Large intestine (tissue), 12 donors: ENCODE results near the gene HDGF. TPM values are rescaled to one million over a fixed set of nuclear protein-coding genes. Genes with fewer than 3 reads are reported as not detected.

Experiments used
- DNase-seq, 2 donors: peaks; one replicate each; pipeline versions ENCODE4 v3.0.0 to v3.0.0-alpha.2; 2013
- H3K27ac ChIP-seq: one replicate; pipeline ENCODE4 v1.5.1; 2013; ENCODE audit warnings: low read length
- H3K27me3 ChIP-seq: 2 replicates; pipeline ENCODE4 v1.6.1; 2013; ENCODE audit warnings: low read length; ENCODE audit not compliant: control insufficient read depth, insufficient read depth
- H3K36me3 ChIP-seq: 2 replicates; pipeline ENCODE4 v1.6.1; 2013; ENCODE audit warnings: low read length; ENCODE audit not compliant: control insufficient read depth, insufficient read depth
- H3K4me1 ChIP-seq: one replicate; pipeline ENCODE4 v1.6.1; 2013; ENCODE audit warnings: low read length; ENCODE audit not compliant: control insufficient read depth, insufficient read depth
- H3K4me3 ChIP-seq: one replicate; pipeline ENCODE4 v1.5.1; 2013; ENCODE audit warnings: low read length
- H3K9me3 ChIP-seq: one replicate; pipeline ENCODE4 v1.6.1; 2013; ENCODE audit warnings: mild to moderate bottlenecking, low read depth, low read length, moderate library complexity; ENCODE audit not compliant: control insufficient read depth
- WGBS: methylation state at CpG from one replicate; pipeline ENCODE4 v1.1.5; 2013; ENCODE audit warnings: low lambda C conversion rate; ENCODE audit not compliant: insufficient coverage; 5-methylcytosine and 5-hydroxymethylcytosine counted together
- long read RNA-seq, 11 donors: transcript quantifications; one replicate each; lab custom pipeline, GENCODE V29; 2026
- polyA plus RNA-seq: library from polyadenylated mRNA; unstranded; fragments of 120-200 nt; gene quantifications from one replicate; pipeline ENCODE4 v1.2.1, GENCODE V29; 2013

The HDGF gene
- 244 TPM for polyA plus RNA-seq
- long read RNA-seq, donor 1, transcript HDGF-201 (6 exons, 2,380 nt): major isoform, 34 of 35 reads
- long read RNA-seq, donor 1, partial matches to known transcripts: 0 of 35 reads
- long read RNA-seq, donor 1, other reads (novel, unspliced or antisense): 0 of 35 reads
- long read RNA-seq, donor 2, transcript HDGF-201 (6 exons, 2,380 nt): major isoform, 49 of 83 reads
- long read RNA-seq, donor 2, partial matches to known transcripts: 28 of 83 reads
- long read RNA-seq, donor 2, other reads (novel, unspliced or antisense): 0 of 83 reads
- long read RNA-seq, donor 3: 0 reads
- long read RNA-seq, donor 4, partial matches to known transcripts: 0 of 1 reads
- long read RNA-seq, donor 4, other reads (novel, unspliced or antisense): 0 of 1 reads
- long read RNA-seq, donor 5, transcript HDGF-201 (6 exons, 2,380 nt): major isoform, 31 of 40 reads
- long read RNA-seq, donor 5, partial matches to known transcripts: 6 of 40 reads
- long read RNA-seq, donor 5, other reads (novel, unspliced or antisense): 0 of 40 reads
- long read RNA-seq, donor 6, transcript HDGF-201 (6 exons, 2,380 nt): major isoform, 25 of 65 reads
- long read RNA-seq, donor 6, partial matches to known transcripts: 37 of 65 reads
- long read RNA-seq, donor 6, other reads (novel, unspliced or antisense): 0 of 65 reads
- long read RNA-seq, donor 7, transcript HDGF-201 (6 exons, 2,380 nt): major isoform, 8 of 9 reads
- long read RNA-seq, donor 7, partial matches to known transcripts: 0 of 9 reads
- long read RNA-seq, donor 7, other reads (novel, unspliced or antisense): 0 of 9 reads
- long read RNA-seq, donor 8, transcript HDGF-201 (6 exons, 2,380 nt): major isoform, 26 of 58 reads
- long read RNA-seq, donor 8, partial matches to known transcripts: 31 of 58 reads
- long read RNA-seq, donor 8, other reads (novel, unspliced or antisense): 0 of 58 reads
- long read RNA-seq, donor 9, transcript HDGF-201 (6 exons, 2,380 nt): major isoform, 27 of 62 reads
- long read RNA-seq, donor 9, partial matches to known transcripts: 31 of 62 reads
- long read RNA-seq, donor 9, other reads (novel, unspliced or antisense): 0 of 62 reads
- long read RNA-seq, donor 10, transcript HDGF-201 (6 exons, 2,380 nt): major isoform, 24 of 64 reads
- long read RNA-seq, donor 10, partial matches to known transcripts: 36 of 64 reads
- long read RNA-seq, donor 10, other reads (novel, unspliced or antisense): 0 of 64 reads
- long read RNA-seq, donor 11, transcript HDGF-201 (6 exons, 2,380 nt): major isoform, 13 of 13 reads
- long read RNA-seq, donor 11, partial matches to known transcripts: 0 of 13 reads
- long read RNA-seq, donor 11, other reads (novel, unspliced or antisense): 0 of 13 reads

DNA sequence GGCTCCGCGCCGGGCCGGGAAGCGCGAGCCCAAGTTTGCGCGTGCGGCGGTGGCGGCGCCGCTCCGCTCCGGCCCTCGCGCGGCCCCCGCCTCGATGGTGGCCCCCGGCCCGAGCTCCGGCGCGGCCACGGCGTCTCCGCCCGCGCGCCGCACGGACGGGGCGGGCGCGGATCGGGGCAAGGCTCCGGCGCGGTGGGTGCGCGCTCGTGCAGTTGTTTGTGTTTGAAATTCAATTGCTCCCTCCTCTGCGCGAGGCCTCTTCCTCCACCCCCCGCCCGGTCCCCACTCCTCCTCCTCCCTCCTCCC, at the start of gene HDGF:
TSS of gene HDGF (minus strand) at position 225 of the 306 bp plus-strand sequence. CDS start 246 bp downstream, outside the sequence.
- Histone ChIP-seq H3K4me3 (peak within 1 kb of the TSS; percentile 89), H3K4me1 (peaks cover 41% of the 10 kb centered on the region), H3K9me3 (no peaks in the 10 kb centered on the region), H3K27me3 (no peaks in the 10 kb centered on the region), H3K36me3 (peaks cover 2% of the 10 kb centered on the region), H3K27ac (peak within 1 kb of the TSS; percentile 97)
- WGBS: no CpG with 5 or more reads among the region's 48 CpGs
- no peak for DNase-seq

DNA sequence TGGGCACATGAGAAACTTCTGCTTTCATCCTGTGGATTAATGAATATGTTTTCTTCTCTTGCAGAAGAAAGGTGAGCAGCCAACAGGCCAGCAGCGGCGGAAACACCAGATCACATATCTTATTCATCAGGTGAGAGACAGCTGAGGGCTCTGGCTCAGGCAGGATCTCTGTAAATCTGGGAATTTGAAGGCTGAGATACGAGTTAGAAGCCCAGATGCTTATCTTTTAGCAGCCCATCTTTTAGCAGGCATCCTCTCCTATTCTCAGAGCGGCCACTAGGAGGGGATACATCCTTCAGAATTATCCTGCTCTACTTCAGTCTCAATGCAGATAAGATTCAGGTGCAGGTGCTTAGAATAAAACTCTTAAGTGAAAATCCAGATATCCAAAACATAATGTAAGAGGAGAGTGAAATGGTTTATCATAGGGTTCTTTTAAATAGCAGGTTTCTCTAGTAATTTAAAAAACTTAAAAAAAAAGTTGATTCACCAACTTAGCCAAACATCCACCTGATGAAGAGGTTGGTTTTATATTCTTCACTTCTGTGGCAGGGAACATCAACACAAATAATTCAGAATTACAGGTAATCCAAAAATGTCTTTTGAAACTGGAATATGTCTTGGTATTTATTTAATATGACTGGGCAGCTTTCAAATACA, 45.9 kb upstream of the HDGF start:
- H3K9me3 ChIP-seq: no peaks in the 10 kb centered on the region
- H3K4me1 ChIP-seq: peaks cover 2% of the 10 kb centered on the region
- WGBS: no CpG with 5 or more reads among the region's 4 CpGs
- H3K36me3 ChIP-seq: peaks cover 89% of the 10 kb centered on the region
- peak; percentile 27 to 41 for DNase-seq
- H3K27ac ChIP-seq: no peak overlapping the region
- no peak overlapping the region for H3K4me3 ChIP-seq
- no peaks in the 10 kb centered on the region for H3K27me3 ChIP-seq

DNA sequence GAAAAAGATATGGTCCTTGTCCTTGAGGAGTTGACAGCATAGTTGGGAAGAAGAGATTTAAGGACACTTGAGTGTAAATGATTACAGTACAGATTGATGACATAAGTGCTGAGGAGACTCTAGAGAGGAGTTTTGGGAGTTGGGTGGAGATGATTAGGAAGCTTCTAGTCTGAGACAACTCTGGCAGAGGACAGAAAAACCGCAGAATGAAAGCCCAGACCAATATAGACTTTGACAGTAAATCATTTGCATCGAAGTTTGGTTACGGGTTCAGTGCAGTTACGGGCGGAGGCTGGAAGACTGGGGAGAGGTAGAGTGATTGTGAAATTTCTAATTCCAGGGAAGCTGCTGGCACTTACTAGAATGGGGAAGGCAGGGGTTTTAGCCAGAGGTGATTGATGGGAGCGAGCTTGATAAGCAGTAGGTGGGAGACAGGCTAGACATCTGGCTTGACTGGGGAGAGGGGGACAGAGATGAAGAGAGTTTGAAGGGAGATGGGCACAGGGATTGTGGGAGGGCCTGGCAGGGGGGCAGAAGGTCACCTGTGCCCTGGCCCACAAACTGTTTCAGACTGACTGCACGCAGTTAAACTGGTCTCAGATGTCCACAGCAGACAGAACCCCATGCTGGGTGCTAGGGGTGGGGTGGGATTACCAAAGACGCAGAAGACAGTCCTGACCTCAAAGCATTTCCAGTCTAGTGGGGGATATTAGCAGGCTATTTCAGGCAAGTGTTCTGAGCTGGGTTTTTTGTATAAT, 45.0 kb upstream of the HDGF start:
- no peak for DNase-seq
- no CpG with 5 or more reads among the region's 8 CpGs for WGBS
- no peak overlapping the region for H3K4me3 ChIP-seq
- peaks cover 89% of the 10 kb centered on the region for H3K36me3 ChIP-seq
- no peaks in the 10 kb centered on the region for H3K27me3 ChIP-seq
- H3K9me3 ChIP-seq: no peaks in the 10 kb centered on the region
- H3K4me1 ChIP-seq: no peaks in the 10 kb centered on the region
- H3K27ac ChIP-seq: no peak overlapping the region

DNA sequence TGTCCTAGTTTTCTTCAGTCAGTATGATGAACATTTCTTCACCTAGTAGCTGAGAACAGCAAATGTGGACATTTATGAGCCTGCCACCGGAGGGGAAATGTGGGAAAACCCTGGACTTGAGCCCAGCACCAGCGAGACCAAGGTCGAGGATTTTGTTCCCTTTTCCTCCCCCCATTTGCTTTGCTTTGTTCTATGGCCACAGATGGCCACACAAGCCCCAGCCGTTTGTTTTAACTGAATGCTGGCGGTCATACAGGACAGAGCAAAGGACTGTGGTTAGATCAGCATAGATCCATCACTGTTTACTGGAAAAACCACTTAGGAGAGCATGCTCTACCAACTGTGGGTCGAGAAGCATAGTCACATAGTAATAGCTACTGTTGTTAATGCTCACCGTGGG, 44.3 kb upstream of the HDGF start:
- no CpG with 5 or more reads among the region's 7 CpGs for WGBS
- Histone ChIP-seq H3K27ac (no peak overlapping the region), H3K4me1 (no peaks in the 10 kb centered on the region), H3K27me3 (no peaks in the 10 kb centered on the region), H3K9me3 (no peaks in the 10 kb centered on the region), H3K36me3 (peaks cover 89% of the 10 kb centered on the region), H3K4me3 (no peak overlapping the region)
- no peak for DNase-seq

DNA sequence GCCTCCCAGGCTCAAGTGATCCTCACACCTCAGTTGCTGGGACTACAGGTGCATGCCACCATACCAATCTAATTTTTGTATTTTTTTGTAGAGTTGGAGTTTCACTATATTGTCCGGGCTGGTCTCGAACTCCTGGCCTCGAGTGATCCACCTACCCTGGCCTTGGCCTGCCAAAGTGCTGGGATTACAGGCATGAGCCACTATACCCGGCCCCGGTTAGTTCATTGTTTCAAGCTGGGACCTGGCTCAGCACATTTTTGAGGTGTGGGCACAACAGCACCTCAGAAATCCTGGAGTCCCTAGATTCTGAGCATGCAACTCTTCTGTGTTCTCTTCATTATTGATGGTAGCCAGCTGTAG, 43.9 kb upstream of the HDGF start:
- Histone ChIP-seq H3K27me3 (no peaks in the 10 kb centered on the region), H3K4me1 (no peaks in the 10 kb centered on the region), H3K36me3 (peaks cover 85% of the 10 kb centered on the region), H3K27ac (no peak overlapping the region), H3K9me3 (no peaks in the 10 kb centered on the region), H3K4me3 (no peak overlapping the region)
- no CpG with 5 or more reads among the region's 5 CpGs for WGBS
- DNase-seq: no peak

DNA sequence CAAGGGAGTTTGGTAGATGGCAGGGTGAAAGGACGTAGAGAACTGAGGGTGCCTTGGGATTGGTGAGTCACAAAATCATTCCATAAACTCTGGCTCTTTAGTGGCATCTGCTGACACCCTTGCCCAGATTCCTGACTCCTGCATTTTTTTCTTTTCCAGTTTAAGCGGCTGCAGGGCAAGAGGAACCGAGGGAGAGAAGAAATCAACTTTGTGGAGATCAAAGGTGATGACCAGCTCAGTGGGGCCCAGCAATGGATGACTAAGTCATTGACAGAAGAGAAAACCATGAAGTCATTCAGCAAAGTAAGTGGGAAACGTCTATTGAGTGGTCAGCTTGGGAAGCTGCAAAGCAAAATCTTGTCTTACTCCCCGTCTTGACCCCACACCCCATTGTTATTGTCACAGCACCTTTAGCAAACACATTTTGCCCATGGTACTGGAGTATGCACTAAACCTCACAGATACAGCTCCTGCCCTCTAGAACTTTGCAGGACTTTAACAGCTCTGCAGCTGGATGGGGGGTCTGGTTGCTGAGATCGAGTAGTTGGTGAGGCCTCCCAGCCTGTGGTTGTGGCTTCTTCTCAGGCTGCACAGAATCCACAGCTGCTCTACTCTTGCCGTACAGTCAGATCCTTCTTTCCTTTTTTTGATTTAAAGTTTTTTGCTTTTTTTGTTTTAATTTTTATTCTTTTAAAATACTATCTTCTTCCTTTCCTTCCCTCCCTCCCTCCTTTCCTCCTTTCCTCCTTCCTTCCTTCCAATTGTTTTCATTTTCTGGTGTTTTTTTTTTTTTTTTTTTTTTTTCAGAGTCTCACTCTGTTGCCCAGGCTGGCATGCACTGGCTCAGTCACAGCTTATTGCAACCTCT, 43.3 kb upstream of the HDGF start:
- peaks cover 79% of the 10 kb centered on the region for H3K36me3 ChIP-seq

DNA sequence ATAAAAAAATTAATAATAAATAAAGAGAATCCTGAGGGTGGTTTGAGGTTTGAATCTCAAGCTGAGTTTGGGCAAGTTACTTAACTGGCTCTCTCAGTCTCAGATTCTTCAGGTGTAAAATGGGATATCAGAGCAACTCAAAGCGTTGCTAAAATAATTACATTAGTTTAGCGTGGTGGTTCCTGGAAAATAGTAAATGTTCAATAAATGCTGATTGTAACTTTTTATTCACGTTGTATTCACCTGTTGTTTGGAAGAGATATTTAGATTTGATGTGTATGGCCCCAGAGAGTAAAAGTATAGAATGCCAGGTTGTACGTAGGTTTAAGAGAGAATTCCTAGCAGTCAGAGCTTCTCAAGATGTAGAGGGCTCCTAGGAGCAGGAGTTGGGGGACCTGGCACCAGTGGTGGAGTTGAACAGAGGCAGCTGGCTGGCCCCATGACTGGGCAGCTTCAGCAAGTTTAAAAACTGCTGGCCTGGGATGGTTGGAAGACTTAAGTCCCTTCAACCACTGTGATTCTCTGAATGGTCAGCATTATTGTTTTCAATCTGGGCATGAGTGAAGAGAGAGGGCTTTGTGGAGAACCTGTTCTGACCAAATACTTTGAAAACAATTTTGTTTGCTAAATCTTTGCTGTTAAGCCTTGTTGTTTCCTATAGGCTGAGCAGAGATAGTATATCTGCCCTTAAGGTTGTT, 38.3 kb upstream of the HDGF start:
- Histone ChIP-seq H3K36me3 (peaks cover 65% of the 10 kb centered on the region), H3K9me3 (no peaks in the 10 kb centered on the region), H3K27me3 (no peaks in the 10 kb centered on the region), H3K27ac (no peak overlapping the region), H3K4me1 (no peaks in the 10 kb centered on the region), H3K4me3 (no peak overlapping the region)
- no peak for DNase-seq
- WGBS: 100% methylated on average over 1 of the region's 4 CpGs

More for the DNA sequence above, 43.3 kb upstream of the HDGF start:
- no peak overlapping the region for H3K4me3 ChIP-seq
- H3K9me3 ChIP-seq: no peaks in the 10 kb centered on the region
- DNase-seq: no peak
- H3K4me1 ChIP-seq: no peaks in the 10 kb centered on the region
- H3K27ac ChIP-seq: no peak overlapping the region
- no peaks in the 10 kb centered on the region for H3K27me3 ChIP-seq
- 65% methylated on average over 3 of the region's 7 CpGs for WGBS

DNA sequence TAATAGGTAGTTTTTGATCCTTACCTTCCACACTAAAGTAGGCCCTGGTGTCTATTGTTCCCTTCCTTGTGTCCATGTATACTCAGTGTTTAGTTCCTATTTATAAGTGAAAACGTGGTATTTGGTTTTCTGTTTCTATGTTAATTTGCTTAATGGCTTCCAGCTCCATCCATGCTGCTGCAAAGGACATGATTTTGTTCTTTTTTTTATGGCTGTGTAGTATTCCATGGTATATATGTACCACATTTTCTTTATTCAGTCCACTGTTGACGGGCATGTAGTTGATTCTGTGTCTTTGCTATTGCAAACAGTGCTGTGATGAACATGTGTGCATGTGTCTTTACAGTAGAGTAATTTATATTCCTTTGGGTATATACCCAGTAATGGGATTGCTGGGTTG, 36.7 kb upstream of the HDGF start:
- 100% methylated on average over 1 of the region's 2 CpGs for WGBS
- H3K36me3 ChIP-seq: peaks cover 65% of the 10 kb centered on the region

More for the DNA sequence above, 36.7 kb upstream of the HDGF start:
- no peaks in the 10 kb centered on the region for H3K27me3 ChIP-seq
- H3K4me1 ChIP-seq: no peaks in the 10 kb centered on the region
- no peak overlapping the region for H3K27ac ChIP-seq
- no peak for DNase-seq
- H3K9me3 ChIP-seq: no peaks in the 10 kb centered on the region
- no peak overlapping the region for H3K4me3 ChIP-seq
